Measurements from ENCODE around the gene XG. TPM values are rescaled to one million over a fixed set of nuclear protein-coding genes. Genes with fewer than 3 reads are reported as not detected.

The XG gene, protein sequence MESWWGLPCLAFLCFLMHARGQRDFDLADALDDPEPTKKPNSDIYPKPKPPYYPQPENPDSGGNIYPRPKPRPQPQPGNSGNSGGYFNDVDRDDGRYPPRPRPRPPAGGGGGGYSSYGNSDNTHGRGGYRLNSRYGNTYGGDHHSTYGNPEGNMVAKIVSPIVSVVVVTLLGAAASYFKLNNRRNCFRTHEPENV
- total RNA-seq: 0.85 and 1.9 TPM in 2 replicates

DNA sequence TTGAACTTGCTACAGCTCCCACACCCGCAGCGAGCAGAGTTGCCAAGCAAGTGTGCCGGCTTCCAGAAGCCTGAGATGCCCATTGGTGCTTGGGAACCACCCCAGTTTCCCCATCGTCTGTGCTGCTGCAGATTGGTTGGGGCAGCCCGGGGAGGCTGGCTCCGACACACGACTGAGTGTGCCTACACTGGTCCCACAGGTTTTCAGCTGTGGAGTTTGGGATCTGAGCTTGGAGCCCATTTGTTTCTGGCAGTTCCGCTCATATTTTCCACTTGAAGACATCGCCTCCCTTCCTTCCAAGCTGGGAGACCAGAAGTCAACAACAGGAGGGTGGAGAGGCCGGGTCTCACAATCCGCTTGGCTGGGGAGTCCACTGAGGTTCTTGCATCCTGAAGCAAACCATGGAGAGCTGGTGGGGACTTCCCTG lies at the start of gene XG:
Gene XG, plus strand, starts transcription at position 167 of the 427 bp plus-strand sequence. Its CDS starts 235 bp downstream, at position 402.

DNA sequence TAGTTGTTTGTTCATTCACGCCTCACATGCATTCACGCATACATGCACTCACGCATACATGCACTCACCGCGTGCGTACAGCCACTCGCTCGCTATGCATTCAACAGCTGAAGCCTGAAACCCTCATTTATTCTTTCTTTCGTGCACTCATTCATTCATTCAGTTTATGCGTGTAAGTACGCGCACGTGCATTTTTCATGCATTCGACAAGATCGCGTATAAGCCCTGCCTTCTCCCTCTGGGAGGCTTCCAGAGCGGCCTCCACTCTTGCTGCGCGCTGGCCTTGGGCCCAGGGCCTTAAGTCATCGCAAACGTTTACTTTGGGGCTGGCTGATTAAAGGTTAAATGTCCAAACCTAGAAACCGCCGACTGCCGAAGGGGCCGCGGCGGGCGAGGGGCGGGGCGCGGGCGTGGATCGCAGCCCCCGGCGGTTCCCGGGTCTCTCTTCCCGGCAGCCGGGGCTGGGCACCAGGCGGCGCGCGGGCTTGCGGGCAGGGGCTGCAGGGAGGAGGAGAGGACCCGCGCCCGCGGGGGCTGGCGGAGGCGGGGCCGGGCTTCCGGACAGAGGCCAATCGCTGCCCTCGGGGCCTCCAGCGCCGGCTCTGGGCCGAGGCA lies 76.6 kb downstream of the XG start, which contains the start of gene GYG2:
Gene GYG2, plus strand, starts transcription at position 587 of the 615 bp plus-strand sequence. CDS start 1,259 bp downstream, outside the sequence.

Other genes starting within 250 kb of the XG start
- 46.0 and 76.1 TPM in 2 replicates for gene CD99, start 60.7 kb upstream of the XG start, total RNA-seq
- gene GYG2, start 76.9 kb downstream of the XG start, total RNA-seq: not detected in 2 replicates
- 12.4 and 21.7 TPM in 2 replicates for gene ARSD, start 177.3 kb downstream of the XG start, total RNA-seq